ENCODE results near the gene PCGF1.
"Not testable (repeated sequence)": the region's sequence is repeated elsewhere in the genome, so short reads cannot be mapped to it uniquely, and the experiment has no call there.

PCGF1 gene

DNA sequence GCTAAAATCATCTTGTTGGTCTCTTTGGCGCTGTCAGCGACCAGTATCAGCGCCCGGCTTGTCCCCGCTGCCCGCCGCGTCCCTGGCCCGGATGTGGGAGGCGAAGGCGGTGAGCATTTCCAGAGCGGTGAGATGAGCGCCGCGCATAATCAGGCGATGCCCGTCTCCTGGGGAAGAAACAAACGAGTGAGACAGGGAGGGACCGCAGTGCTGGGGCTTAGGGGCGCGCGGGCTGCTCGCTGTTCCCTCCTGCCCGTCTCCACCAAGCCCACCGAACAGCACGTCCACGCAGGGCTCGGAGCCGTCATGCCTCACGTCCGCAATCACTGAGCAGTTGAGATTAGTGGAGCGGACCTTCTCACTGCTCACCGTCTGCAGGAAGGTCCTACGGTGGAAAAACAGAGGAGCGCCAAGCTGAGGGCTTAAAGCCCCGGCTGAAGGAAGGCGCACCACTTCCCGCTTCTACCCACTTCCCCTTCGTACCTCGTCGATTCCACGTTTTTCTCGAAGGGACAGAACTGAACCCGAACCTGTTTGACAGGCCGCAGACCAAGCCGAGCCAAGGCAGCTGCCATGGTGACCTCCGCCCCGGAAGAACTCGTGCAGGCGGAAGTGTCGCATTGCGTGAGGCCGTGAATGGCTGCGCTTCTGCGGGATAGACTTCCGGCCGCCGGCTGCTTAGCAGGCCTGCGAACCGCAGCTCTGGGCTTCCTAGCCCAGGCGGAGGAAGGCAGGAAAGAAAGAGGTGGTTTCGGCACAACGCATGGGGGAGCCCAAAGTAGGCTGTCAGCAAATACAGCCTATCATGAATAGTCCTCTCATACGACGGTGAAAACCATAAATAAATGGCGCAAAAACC, 35.2 kb downstream of the PCGF1 start, which contains the start of gene MRPL53:
MRPL53 (minus strand) TSS at position 595 of the 859 bp plus-strand sequence; CDS start at position 575, 20 bp downstream.
- peak; percentile 88 to 98 (median 92) for DNase-seq (ENCODE audit: low read depth in 3 of 3)

DNA sequence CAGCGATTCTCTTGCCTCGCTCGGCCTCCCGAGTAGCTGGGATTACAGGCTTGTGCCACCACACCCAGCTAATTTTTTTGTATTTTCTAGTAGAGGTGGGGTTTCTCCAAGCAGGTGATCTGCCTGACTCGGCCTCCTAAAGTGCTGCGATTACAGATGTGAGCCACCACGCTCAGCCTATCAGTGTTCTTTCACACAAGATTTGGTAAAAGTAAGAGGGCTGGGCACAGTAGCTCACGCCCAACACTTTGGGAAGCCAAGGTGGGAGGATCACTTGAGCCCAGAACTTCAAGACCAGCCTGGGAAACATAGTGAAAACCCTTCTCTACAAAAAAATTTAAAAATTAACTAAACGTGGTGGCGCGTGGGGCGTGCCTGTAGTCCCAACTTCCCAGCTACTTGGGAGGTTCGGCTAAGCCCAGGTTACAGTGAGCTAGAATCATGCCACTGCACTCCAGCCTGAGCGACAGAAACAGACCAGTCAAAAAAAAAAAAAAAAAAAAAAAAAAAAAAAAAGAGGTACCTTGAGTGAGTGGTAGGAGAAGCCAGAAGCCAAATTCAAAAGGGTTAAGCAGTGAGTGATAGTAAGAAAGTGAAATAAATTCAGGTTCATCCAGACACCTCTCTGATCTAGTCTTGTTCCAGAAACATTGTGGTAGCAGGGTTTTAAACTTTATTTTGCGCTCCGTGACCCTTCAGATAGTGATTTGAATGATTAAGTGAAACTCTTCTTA, 36.0 kb downstream of the PCGF1 start:
- no peak for DNase-seq (ENCODE audit: low read depth in 3 of 3)

DNA sequence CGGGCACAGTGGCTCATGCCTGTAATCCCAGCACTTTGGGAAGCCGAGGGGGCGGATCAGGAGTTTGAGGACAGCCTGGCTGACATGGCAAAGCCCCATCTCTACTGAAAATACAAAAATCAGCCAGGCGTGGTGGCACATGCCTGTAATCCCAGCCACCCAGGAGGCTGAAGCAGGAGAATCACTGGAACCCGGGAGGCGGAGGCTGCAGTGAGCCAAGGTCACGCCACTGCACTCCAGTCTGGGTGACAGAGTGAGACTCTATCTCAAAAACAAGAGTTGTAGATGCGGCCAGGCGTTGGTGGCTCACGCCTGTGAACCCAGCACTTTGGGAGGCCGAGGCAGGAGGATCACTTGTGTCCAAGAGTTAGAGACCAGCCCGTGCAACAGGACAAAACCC, 36.8 kb downstream of the PCGF1 start:
- DNase-seq (ENCODE audit: low read depth in 3 of 3) = not testable (repeated sequence)

- DNase-seq (ENCODE audit: low read depth in 3 of 3) = no peak
Observed at GRCh38 chr2:74464406-74464805, 43.1 kb downstream of the PCGF1 start.

- DNase-seq (ENCODE audit: low read depth in 3 of 3) = no peak
Observed at GRCh38 chr2:74462786-74463105, 44.7 kb downstream of the PCGF1 start.

- no peak for DNase-seq (ENCODE audit: low read depth in 3 of 3)
Observed at GRCh38 chr2:74462054-74462785, 45.3 kb downstream of the PCGF1 start.

- no peak for DNase-seq (ENCODE audit: low read depth in 3 of 3)
Observed at GRCh38 chr2:74461187-74462053, 46.1 kb downstream of the PCGF1 start.

- not testable (repeated sequence) for DNase-seq (ENCODE audit: low read depth in 3 of 3)
Observed at GRCh38 chr2:74460187-74460586, 47.3 kb downstream of the PCGF1 start.

GRCh38 chr2:74459503-74460118, 47.9 kb downstream of the PCGF1 start:
- not testable (repeated sequence) for DNase-seq (ENCODE audit: low read depth in 3 of 3)

DNA sequence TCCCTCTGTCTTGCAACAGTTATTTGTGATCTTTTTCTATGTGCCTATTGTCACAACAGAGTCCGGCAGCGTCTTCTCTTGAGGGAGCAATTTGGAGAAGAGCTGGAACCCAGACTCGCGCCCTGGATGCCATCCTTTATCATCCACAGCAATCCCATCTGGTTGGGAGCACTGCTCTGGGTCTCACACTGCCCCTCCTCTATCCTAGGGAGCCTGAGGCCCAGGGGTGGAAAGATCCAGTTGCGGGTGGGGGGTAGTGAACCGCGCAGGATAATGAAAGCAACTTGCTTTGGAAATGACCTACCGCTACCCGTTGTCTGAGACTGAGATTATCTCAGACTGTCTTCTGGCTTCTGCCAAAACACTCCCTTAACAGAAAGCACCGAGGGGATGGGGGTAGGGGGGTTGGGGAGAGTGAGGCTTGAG, 48.5 kb downstream of the PCGF1 start:
- no peak for DNase-seq (ENCODE audit: low read depth in 3 of 3)

DNA sequence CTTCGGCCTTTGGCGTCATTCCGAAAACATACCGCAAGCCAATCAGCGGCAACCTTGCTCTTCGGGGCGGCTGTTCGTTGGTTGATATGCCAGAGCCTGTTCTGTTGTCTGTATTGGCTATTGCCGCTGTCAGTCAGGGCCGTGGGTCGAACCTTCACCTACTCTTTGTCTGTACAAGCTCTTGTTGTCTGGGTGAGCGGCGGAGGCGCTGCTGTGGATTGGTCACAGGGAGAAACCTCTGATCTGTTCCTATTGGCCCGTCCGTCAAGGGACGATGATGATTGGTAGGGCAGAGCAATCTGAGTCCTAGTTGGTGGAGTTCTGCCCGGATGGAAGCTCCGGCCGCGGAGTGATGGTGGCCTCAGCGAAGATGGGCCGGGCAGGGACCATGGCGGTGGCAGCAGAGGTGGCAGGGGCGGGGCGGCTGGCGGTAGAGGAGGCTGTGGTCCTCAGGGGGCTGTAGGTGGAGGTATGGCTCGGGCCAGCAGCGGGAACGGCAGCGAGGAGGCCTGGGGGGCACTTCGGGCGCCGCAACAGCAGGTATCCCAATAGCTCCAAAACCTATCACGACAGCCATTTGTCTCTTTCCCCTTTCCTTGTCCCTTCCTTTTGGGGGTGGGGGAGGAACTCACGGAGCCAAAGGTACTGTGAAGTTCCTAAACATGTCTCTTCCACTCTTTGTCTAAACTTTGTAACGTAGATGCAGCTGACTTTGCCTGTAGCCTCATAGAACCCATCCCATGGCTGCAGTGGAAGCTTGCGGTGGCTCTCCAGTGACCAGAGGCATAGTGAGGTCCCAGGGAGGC, 49.2 kb downstream of the PCGF1 start, which contains the start of gene WBP1:
WBP1 (plus strand) TSS at position 307 of the 806 bp plus-strand sequence; CDS start at position 472, 165 bp downstream.
- peak; percentile 88 to 98 (median 98) for DNase-seq (ENCODE audit: low read depth in 3 of 3)

DNA sequence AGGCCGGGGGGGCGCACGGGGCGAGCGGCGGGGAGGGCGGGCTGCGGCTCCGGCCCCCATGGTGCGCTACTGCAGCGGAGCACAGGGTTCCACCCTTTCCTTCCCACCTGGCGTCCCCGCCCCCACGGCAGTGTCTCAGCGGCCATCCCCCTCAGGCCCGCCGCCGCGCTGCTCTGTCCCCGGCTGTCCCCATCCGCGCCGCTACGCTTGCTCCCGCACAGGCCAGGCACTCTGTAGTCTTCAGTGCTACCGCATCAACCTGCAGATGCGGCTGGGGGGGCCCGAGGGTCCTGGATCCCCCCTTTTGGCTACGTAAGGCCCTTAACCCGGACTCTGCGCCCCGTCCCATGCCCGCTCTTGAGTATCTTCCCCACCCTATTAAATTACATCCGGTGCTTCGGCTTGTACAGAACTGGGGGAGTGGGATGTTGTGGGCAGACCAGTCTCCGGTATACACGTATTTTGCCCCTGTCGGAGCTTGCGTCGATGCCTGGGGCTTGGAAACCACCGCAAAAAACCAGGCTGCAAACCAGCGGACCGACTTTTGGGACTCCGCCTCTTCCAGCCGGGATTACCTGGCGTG, 49.9 kb downstream of the PCGF1 start:
- DNase-seq (ENCODE audit: low read depth in 3 of 3) = peak; percentile 67 to 75 (median 74)

DNA sequence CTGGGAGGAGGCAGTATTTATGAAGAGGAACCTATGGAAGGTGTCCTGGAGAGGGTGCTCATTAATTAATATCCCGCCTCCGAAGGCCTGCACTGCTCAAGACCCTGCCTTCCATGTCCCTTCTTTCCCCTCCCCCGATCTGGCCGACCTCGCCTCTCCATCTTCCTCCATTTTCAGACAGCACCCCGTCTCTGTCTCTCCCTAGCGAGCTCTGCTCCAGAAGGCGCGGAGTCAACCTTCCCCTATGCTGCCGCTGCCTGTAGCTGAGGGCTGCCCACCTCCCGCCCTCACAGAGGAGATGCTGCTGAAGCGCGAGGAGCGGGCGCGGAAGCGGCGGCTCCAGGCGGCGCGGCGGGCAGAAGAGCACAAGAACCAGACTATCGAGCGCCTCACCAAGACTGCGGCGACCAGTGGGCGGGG, 50.4 kb downstream of the PCGF1 start:
- no peak for DNase-seq (ENCODE audit: low read depth in 3 of 3)
